Loucy (cell line): ENCODE data around the gene AUH.

Source experiments
- H2AFZ ChIP-seq: fragments of 200-600 bp; sonication (generic); 2 replicates; pipeline ENCODE4 v1.6.0; 2016; ENCODE audit warnings: antibody characterized with exemption, mild to moderate bottlenecking, low read length, moderate library complexity
- H3F3A ChIP-seq: fragments of 200-600 bp; 2 replicates; pipeline ENCODE4 v1.6.0; 2016; ENCODE audit warnings: antibody characterized with exemption, low read depth, mild to moderate bottlenecking
- H3K27me3 ChIP-seq: fragments of 200-600 bp; sonication (generic); 2 replicates; pipeline ENCODE4 v1.6.1; 2014; ENCODE audit warnings: low read length, mild to moderate bottlenecking; ENCODE audit not compliant: insufficient read depth, poor library complexity, severe bottlenecking
- H3K36me3 ChIP-seq: fragments of 200-600 bp; sonication (generic); 2 replicates; pipeline ENCODE4 v1.6.1; 2016; ENCODE audit warnings: low read length; ENCODE audit not compliant: insufficient read depth
- H3K4me1 ChIP-seq: fragments of 200-600 bp; sonication (generic); 2 replicates; pipeline ENCODE4 v1.5.1; 2014; ENCODE audit warnings: low read length, mild to moderate bottlenecking; ENCODE audit not compliant: insufficient read depth, poor library complexity, severe bottlenecking
- H3K4me2 ChIP-seq: fragments of 200-600 bp; sonication (generic); 2 replicates; pipeline ENCODE4 v1.6.0; 2014; ENCODE audit warnings: antibody characterized with exemption, low read length, low read depth, mild to moderate bottlenecking; ENCODE audit not compliant: poor library complexity, severe bottlenecking
- H3K4me3 ChIP-seq: fragments of 200-600 bp; sonication (generic); 2 replicates; pipeline ENCODE4 v1.5.1; 2014; ENCODE audit warnings: low read length, mild to moderate bottlenecking, mixed read lengths; ENCODE audit not compliant: poor library complexity, severe bottlenecking
- H3K79me2 ChIP-seq: fragments of 200-600 bp; sonication (generic); 2 replicates; pipeline ENCODE4 v1.6.1; 2014; ENCODE audit warnings: low read length; ENCODE audit not compliant: insufficient read depth
- H3K9ac ChIP-seq: fragments of 200-600 bp; sonication (generic); 2 replicates; pipeline ENCODE4 v1.6.0; 2014; ENCODE audit warnings: mild to moderate bottlenecking, low read depth, low read length, moderate library complexity; ENCODE audit not compliant: poor library complexity, severe bottlenecking
- H3K9me2 ChIP-seq: fragments of 200-600 bp; sonication (generic); replicated peaks from 2 replicates; pipeline ENCODE4 v1.6.1; 2016; ENCODE audit warnings: low read depth, low read length, mixed read lengths
- H3K9me3 ChIP-seq: fragments of 200-600 bp; sonication (generic); 2 replicates; pipeline ENCODE4 v1.6.1; 2014; ENCODE audit warnings: mild to moderate bottlenecking, antibody characterized with exemption, low read length, low read depth; ENCODE audit not compliant: insufficient read depth
- H4K20me1 ChIP-seq: fragments of 200-600 bp; sonication (generic); 2 replicates; pipeline ENCODE4 v1.6.0; 2014; ENCODE audit warnings: antibody characterized with exemption, low read length, mild to moderate bottlenecking; ENCODE audit not compliant: insufficient read depth, poor library complexity, severe bottlenecking
- CTCF ChIP-seq: fragments of 200-600 bp; sonication (generic); conservative IDR thresholded peaks from 2 replicates; pipeline ENCODE4 v1.5.1; 2014; ENCODE audit warnings: mild to moderate bottlenecking, antibody characterized with exemption, low read length
- EZH2phosphoT487 ChIP-seq: fragments of 200-600 bp; IDR thresholded peaks from 2 replicates; pipeline ENCODE4 v1.6.1; 2018; ENCODE audit warnings: antibody characterized with exemption, mild to moderate bottlenecking, moderate library complexity, borderline replicate concordance

The AUH gene

DNA sequence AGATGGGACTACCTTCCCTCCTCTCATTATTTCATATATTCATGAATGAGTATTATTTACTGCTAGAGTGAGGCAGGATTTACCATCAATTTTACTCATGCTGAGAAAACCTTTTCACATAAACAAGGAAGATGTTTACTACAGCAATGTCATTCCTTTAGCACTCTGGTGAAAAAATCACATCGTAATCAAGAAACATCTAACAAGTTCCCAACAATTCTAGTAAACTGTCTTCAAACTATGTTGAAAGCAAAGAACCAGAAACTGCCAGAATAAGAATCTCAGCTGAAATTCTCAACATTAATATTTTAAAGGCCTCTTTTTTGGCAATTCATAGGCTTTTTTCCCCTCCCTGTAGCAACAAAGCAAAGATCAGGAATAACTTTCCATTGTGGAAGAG is 28.2 kb downstream of the AUH start:
- no peaks in the 10 kb centered on the region; the same call in 1 of the 2 replicates for H3K79me2 ChIP-seq
- H3K36me3 ChIP-seq, result peaks cover 21% of the 10 kb centered on the region
- H3K9me3 ChIP-seq, result peaks cover 13% of the 10 kb centered on the region
- no peak overlapping the region for H2AFZ ChIP-seq
- no peaks in the 10 kb centered on the region for H3F3A ChIP-seq
- H3K4me2 ChIP-seq, result no peak overlapping the region
- H4K20me1 ChIP-seq, result no peaks in the 10 kb centered on the region
- H3K9ac ChIP-seq, result no peak overlapping the region
- no peaks in the 10 kb centered on the region for H3K9me2 ChIP-seq
- H3K27me3 ChIP-seq, result no peaks in the 10 kb centered on the region
- peaks cover 29% of the 10 kb centered on the region for H3K4me1 ChIP-seq
- TF ChIP-seq CTCF (no peak), EZH2phosphoT487 (no peak)
- H3K4me3 ChIP-seq, result no peak overlapping the region

GRCh38 chr9:91332546-91333231 is 29.0 kb downstream of the AUH start:
- Histone ChIP-seq H3K4me1 (peaks cover 29% of the 10 kb centered on the region), H3K27me3 (no peaks in the 10 kb centered on the region), H3K9me3 (peaks cover 18% of the 10 kb centered on the region), H3K4me2 (no peak overlapping the region), H3K79me2 (no peaks in the 10 kb centered on the region; the same call in 1 of the 2 replicates), H3K36me3 (peaks cover 19% of the 10 kb centered on the region), H2AFZ (no peak overlapping the region), H4K20me1 (no peaks in the 10 kb centered on the region), H3K9ac (no peak overlapping the region), H3F3A (no peaks in the 10 kb centered on the region), H3K4me3 (no peak overlapping the region), H3K9me2 (no peaks in the 10 kb centered on the region)
- TF ChIP-seq CTCF (no peak), EZH2phosphoT487 (no peak)

- no peaks in the 10 kb centered on the region for H3K79me2 ChIP-seq
- H3K36me3 ChIP-seq, result peaks cover 26% of the 10 kb centered on the region
- TF ChIP-seq EZH2phosphoT487 (no peak), CTCF (no peak)
- H3K4me2 ChIP-seq, result no peak overlapping the region
- no peaks in the 10 kb centered on the region for H3F3A ChIP-seq
- peaks cover 22% of the 10 kb centered on the region for H3K4me1 ChIP-seq
- H3K27me3 ChIP-seq, result no peaks in the 10 kb centered on the region
- H2AFZ ChIP-seq, result no peak overlapping the region
- H3K9ac ChIP-seq, result no peak overlapping the region
- H3K4me3 ChIP-seq, result no peak overlapping the region
- peaks cover 25% of the 10 kb centered on the region for H3K9me3 ChIP-seq
- no peaks in the 10 kb centered on the region for H3K9me2 ChIP-seq
- H4K20me1 ChIP-seq, result no peaks in the 10 kb centered on the region
These were observed 29.9 kb downstream of the AUH start for GRCh38 chr9:91331849-91332248.
